Neuron (in vitro differentiated cells): ENCODE results near the gene KIR3DL3.
"Not testable (repeated sequence)": the region's sequence is repeated elsewhere in the genome, so short reads cannot be mapped to it uniquely, and the experiment has no call there.

Experiments
- H2AFZ ChIP-seq: one replicate; pipeline ENCODE4 v1.6.1; 2013; ENCODE audit warnings: low read depth, mild to moderate bottlenecking, inconsistent platforms, low read length, moderate library complexity
- H3K27me3 ChIP-seq: one replicate; pipeline ENCODE4 v1.6.1; 2013; ENCODE audit warnings: low read length; ENCODE audit not compliant: insufficient read depth
- H3K36me3 ChIP-seq: one replicate; pipeline ENCODE4 v1.6.1; 2013; ENCODE audit warnings: low read length; ENCODE audit not compliant: insufficient read depth
- H3K4me1 ChIP-seq: one replicate; pipeline ENCODE4 v1.6.1; 2013; ENCODE audit warnings: low read length; ENCODE audit not compliant: insufficient read depth
- H3K4me3 ChIP-seq: 2 replicates; pipeline ENCODE4 v1.5.1; 2013; ENCODE audit warnings: mild to moderate bottlenecking, low read length, moderate library complexity
- H3K9me3 ChIP-seq: one replicate; pipeline ENCODE4 v1.6.1; 2013; ENCODE audit warnings: low read length

KIR3DL3 gene

GRCh38 chr19:54744080-54744479, 19.8 kb downstream of the KIR3DL3 start:
- not testable (repeated sequence) for H3K27me3 ChIP-seq, H3K9me3 ChIP-seq, H3K4me1 ChIP-seq, H3K36me3 ChIP-seq, H3K4me3 ChIP-seq, H2AFZ ChIP-seq

- H2AFZ ChIP-seq, H3K36me3 ChIP-seq, H3K4me3 ChIP-seq, H3K27me3 ChIP-seq, H3K9me3 ChIP-seq, H3K4me1 ChIP-seq: not testable (repeated sequence)
Observed at GRCh38 chr19:54747614-54748322, 23.5 kb downstream of the KIR3DL3 start.

GRCh38 chr19:54750276-54750675, 26.0 kb downstream of the KIR3DL3 start:
- H3K4me3 ChIP-seq, H2AFZ ChIP-seq, H3K4me1 ChIP-seq, H3K9me3 ChIP-seq, H3K27me3 ChIP-seq, H3K36me3 ChIP-seq: not testable (repeated sequence)

- H3K27me3 ChIP-seq, H2AFZ ChIP-seq, H3K36me3 ChIP-seq, H3K9me3 ChIP-seq, H3K4me3 ChIP-seq, H3K4me1 ChIP-seq: not testable (repeated sequence)
Observed at GRCh38 chr19:54756204-54757110, 32.2 kb downstream of the KIR3DL3 start.

GRCh38 chr19:54758577-54758976, 34.3 kb downstream of the KIR3DL3 start:
- H2AFZ ChIP-seq, H3K9me3 ChIP-seq, H3K27me3 ChIP-seq, H3K36me3 ChIP-seq, H3K4me3 ChIP-seq, H3K4me1 ChIP-seq: not testable (repeated sequence)

- not testable (repeated sequence) for H3K4me1 ChIP-seq, H3K27me3 ChIP-seq, H3K4me3 ChIP-seq, H3K9me3 ChIP-seq, H3K36me3 ChIP-seq, H2AFZ ChIP-seq
Observed at GRCh38 chr19:54764219-54764618, 40.0 kb downstream of the KIR3DL3 start.

GRCh38 chr19:54766464-54766863, 42.2 kb downstream of the KIR3DL3 start:
- not testable (repeated sequence) for H3K27me3 ChIP-seq, H3K9me3 ChIP-seq, H3K4me1 ChIP-seq, H2AFZ ChIP-seq, H3K36me3 ChIP-seq, H3K4me3 ChIP-seq

- H3K4me1 ChIP-seq, H2AFZ ChIP-seq, H3K4me3 ChIP-seq, H3K36me3 ChIP-seq, H3K27me3 ChIP-seq, H3K9me3 ChIP-seq: not testable (repeated sequence)
Observed at GRCh38 chr19:54769646-54770045, 45.4 kb downstream of the KIR3DL3 start, which contains the start of gene KIR2DL1. TSS of gene KIR2DL1 (plus strand) at chr19:54769793. CDS start at chr19:54769851, 58 bp downstream.

GRCh38 chr19:54770511-54770910, 46.3 kb downstream of the KIR3DL3 start:
- H3K4me1 ChIP-seq, H3K4me3 ChIP-seq, H3K36me3 ChIP-seq, H3K9me3 ChIP-seq, H3K27me3 ChIP-seq, H2AFZ ChIP-seq: not testable (repeated sequence)

- H3K9me3 ChIP-seq, H3K36me3 ChIP-seq, H3K4me3 ChIP-seq, H2AFZ ChIP-seq, H3K27me3 ChIP-seq, H3K4me1 ChIP-seq: not testable (repeated sequence)
Observed at GRCh38 chr19:54771018-54771960, 47.0 kb downstream of the KIR3DL3 start.

GRCh38 chr19:54772666-54773065, 48.4 kb downstream of the KIR3DL3 start:
- H2AFZ ChIP-seq, H3K27me3 ChIP-seq, H3K36me3 ChIP-seq, H3K4me3 ChIP-seq, H3K4me1 ChIP-seq, H3K9me3 ChIP-seq: not testable (repeated sequence)

GRCh38 chr19:54775095-54775815, 51.0 kb downstream of the KIR3DL3 start:
- not testable (repeated sequence) for H3K36me3 ChIP-seq, H2AFZ ChIP-seq, H3K4me3 ChIP-seq, H3K27me3 ChIP-seq, H3K9me3 ChIP-seq, H3K4me1 ChIP-seq
